Heart right ventricle (tissue), 16 donors: ENCODE measurements around the gene PPP3CA. TPM values are rescaled to one million over a fixed set of nuclear protein-coding genes. Genes with fewer than 3 reads are reported as not detected.

Source experiments
- ATAC-seq, 8 donors: fragments of 200-7000 bp; cut with Tn5 transposase; one replicate each; pipeline ENCODE4 v1.9.1; 2020; ENCODE audit warnings: mild to moderate bottlenecking in 8 of 8, moderate library complexity in 8 of 8, moderate number of reproducible peaks in 1 of 8
- DNase-seq, 2 donors: peaks; one replicate each; pipeline ENCODE4 v3.0.0-alpha.2; 2020
- H3K27ac ChIP-seq, 10 donors: fragments of 200-600 bp; sonication (generic) in 2 of 10; one replicate each; pipeline versions ENCODE4 v1.5.0 to v1.8.0; 2020 to 2022; ENCODE audit warnings: mild to moderate bottlenecking in 3 of 10
- H3K27me3 ChIP-seq, 7 donors: fragments of 200-600 bp; one replicate each; pipeline ENCODE4 v1.8.0; 2021 to 2022; ENCODE audit warnings: mild to moderate bottlenecking in 2 of 7
- H3K36me3 ChIP-seq, 9 donors: fragments of 200-600 bp; sonication (generic) in 1 of 9; one replicate each; pipeline versions ENCODE4 v1.5.0 to v1.8.0; 2020 to 2022; ENCODE audit warnings: mild to moderate bottlenecking in 2 of 9
- H3K4me1 ChIP-seq, 9 donors: fragments of 200-600 bp; sonication (generic) in 1 of 9; one replicate each; pipeline versions ENCODE4 v1.5.0 to v1.8.0; 2020 to 2022; ENCODE audit warnings: mild to moderate bottlenecking in 4 of 9
- H3K4me3 ChIP-seq, 10 donors: fragments of 200-600 bp; sonication (generic) in 2 of 10; one replicate each; pipeline versions ENCODE4 v1.5.0 to v1.8.0; 2020 to 2022; ENCODE audit warnings: mild to moderate bottlenecking in 7 of 10, moderate library complexity in 2 of 10
- H3K9me3 ChIP-seq, 11 donors: fragments of 200-600 bp in 10 of 11; sonication (generic) in 2 of 11; one replicate each; pipeline versions ENCODE4 v1.5.0 to v1.8.0; 2013 to 2022; ENCODE audit warnings: mild to moderate bottlenecking in 2 of 11, control low read depth in 1 of 11, moderate library complexity in 1 of 11
- WGBS, 2 donors: extraction: QIAGEN DNeasy Blood & Tissue Kit; methylation state at CpG; one replicate each; pipeline ENCODE4 v1.1.7; 2013; ENCODE audit warnings: inconsistent platforms in 1 of 2; 5-methylcytosine and 5-hydroxymethylcytosine counted together
- intact Hi-C, 10 donors: fragments of 100-400 bp; cut with DNase I; formaldehyde crosslinking; loops; one replicate each; pipeline versions ENCODE4 v1.11.1 to v1.14.2; 2022
- polyA plus RNA-seq, 2 donors: library from polyadenylated mRNA; stranded (reverse); fragments of 200-250 nt; gene quantifications; one replicate each; pipeline ENCODE4 v1.2.3, GENCODE V29; 2013
- total RNA-seq, 10 donors: library from RNA; stranded (reverse); fragmentation: NEBNext Ultra II Directional in 3 of 10; extraction: Animal tissue kit (Norgen Biotek cat#: 25700) in 3 of 10; gene quantifications; one replicate each; pipeline versions ENCODE4 v1.2.1 to v1.2.4, GENCODE V29; 2021 to 2023
- TF ChIP-seq, protein P1 (sequence below), 9 donors: fragments of 200-600 bp; sonication (generic) in 2 of 9; IDR thresholded peaks; one replicate each; pipeline versions ENCODE4 v1.5.0 to v1.8.0; 2021 to 2022; ENCODE audit warnings: antibody characterized with exemption in 9 of 9, mild to moderate bottlenecking in 5 of 9, moderate library complexity in 1 of 9
- donor health status: Arrhythmogenic right ventricular cardiomyopathy.
- donor health status: ischemic (EF 13 %, LVEDD 7.1; RV severe dilation, severe dysfunction).
- donor health status: healthy with polysubstance abuse.
- donor health status: DM: no; HTN: yes; CAD: no.
- donor health status: DM: no; HTN: no; CAD: no.
- donor health status: ischemic (EF 25% LVEDD 6.9; RV normal size, moderate dysfunction).
- donor health status: ischemic (EF 25% LVEDD 5.7; RV mildly dilated, moderate dysfunction).
- donor health status: healthy.
- donor health status: DM: yes; HTN: yes; CAD: no.
- donor health status: Ischemic cardiomyopathy.
- donor health status: ischemic (EF 35%, LVEDD 5.7; RV mildly dilated, moderate dysfunction).
- donor health status: nonischemic (EF 11% LVEDD 7.7; RV severe dilation, severe dysfunction).
- donor health status: DM: yes; HTN: yes; CAD: no.
- donor health status: PGD.
- donor health status: ischemic (EF 29% LVEDD 5.4; RV normal size, mild dysfunction).
- donor health status: nonischemic (EF 23%, LVEDD 6.1; RV moderate dilation, normal function).

Gene PPP3CA
- total and polyA plus RNA-seq, 12 donors: 8.1 to 30.8 (median 19.1) TPM

DNA sequence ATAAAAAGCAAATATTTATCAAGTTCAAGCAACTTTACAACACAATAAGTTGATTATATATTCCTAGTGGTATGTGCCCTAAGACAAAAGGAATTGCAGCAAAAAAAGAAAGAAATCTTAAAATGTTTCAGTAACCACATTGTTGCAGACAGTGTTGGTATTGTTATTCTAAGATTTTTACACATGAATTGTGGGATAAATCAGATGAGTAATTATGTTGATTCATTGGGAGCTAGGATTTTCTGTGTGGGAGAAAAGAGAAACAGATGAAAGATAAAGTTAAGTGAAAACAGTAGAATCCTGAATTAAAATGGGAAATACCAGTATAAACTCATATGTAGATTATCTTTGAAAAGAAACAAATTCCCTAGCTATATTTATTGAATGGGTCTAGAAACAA lies 362.4 kb downstream of the PPP3CA start:
- intact Hi-C loops: no loop called here
- ATAC-seq (no peak), DNase-seq (no peak)
- TF ChIP-seq, protein P1, sequence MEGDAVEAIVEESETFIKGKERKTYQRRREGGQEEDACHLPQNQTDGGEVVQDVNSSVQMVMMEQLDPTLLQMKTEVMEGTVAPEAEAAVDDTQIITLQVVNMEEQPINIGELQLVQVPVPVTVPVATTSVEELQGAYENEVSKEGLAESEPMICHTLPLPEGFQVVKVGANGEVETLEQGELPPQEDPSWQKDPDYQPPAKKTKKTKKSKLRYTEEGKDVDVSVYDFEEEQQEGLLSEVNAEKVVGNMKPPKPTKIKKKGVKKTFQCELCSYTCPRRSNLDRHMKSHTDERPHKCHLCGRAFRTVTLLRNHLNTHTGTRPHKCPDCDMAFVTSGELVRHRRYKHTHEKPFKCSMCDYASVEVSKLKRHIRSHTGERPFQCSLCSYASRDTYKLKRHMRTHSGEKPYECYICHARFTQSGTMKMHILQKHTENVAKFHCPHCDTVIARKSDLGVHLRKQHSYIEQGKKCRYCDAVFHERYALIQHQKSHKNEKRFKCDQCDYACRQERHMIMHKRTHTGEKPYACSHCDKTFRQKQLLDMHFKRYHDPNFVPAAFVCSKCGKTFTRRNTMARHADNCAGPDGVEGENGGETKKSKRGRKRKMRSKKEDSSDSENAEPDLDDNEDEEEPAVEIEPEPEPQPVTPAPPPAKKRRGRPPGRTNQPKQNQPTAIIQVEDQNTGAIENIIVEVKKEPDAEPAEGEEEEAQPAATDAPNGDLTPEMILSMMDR (IDR thresholded peaks at IDR 0.05): no peak
- H3K27me3 ChIP-seq: no peaks in the 10 kb centered on the region
- H3K4me1 ChIP-seq: peaks cover 0 to 33% (median 0%) of the 10 kb centered on the region in 9 donors
- H3K4me3 ChIP-seq: no peak overlapping the region
- H3K36me3 ChIP-seq: no peaks in the 10 kb centered on the region
- peak overlapping the region in 1 of 10 donors; percentile 24 for H3K27ac ChIP-seq
- peaks cover 0 to 3% (median 0%) of the 10 kb centered on the region in 11 donors for H3K9me3 ChIP-seq

DNA sequence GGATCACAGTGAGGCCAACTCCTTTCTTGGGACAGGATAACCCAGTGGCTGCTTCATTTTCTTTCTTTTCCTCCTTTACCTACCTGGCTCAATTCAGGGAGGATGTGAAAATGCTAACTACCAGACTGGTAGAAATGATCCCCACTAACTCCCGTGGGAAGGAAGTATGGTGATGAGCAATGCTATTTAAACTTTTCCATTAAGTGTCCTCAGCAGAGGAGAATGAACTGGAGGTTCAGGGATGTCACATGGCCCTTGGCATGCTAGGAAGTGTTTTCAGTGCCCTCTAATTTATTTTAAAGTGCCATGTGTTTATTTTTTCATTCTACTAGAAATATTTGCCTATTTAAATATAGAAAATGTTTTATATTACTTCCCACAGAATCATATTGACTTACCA lies 363.9 kb downstream of the PPP3CA start:
- intact Hi-C loops: no loop called here
- ATAC-seq (no peak), DNase-seq (no peak)
- TF ChIP-seq, protein P1 (IDR thresholded peaks at IDR 0.05): no peak
- no peak overlapping the region for H3K4me3 ChIP-seq
- no peak overlapping the region for H3K27ac ChIP-seq
- no peaks in the 10 kb centered on the region for H3K36me3 ChIP-seq
- peaks cover 0 to 30% (median 0%) of the 10 kb centered on the region in 9 donors for H3K4me1 ChIP-seq
- H3K27me3 ChIP-seq: no peaks in the 10 kb centered on the region
- 58 to 62% methylated on average over 1 of the region's 1 CpG for WGBS, 2 donors
- peaks cover 0 to 3% (median 0%) of the 10 kb centered on the region in 11 donors for H3K9me3 ChIP-seq

DNA sequence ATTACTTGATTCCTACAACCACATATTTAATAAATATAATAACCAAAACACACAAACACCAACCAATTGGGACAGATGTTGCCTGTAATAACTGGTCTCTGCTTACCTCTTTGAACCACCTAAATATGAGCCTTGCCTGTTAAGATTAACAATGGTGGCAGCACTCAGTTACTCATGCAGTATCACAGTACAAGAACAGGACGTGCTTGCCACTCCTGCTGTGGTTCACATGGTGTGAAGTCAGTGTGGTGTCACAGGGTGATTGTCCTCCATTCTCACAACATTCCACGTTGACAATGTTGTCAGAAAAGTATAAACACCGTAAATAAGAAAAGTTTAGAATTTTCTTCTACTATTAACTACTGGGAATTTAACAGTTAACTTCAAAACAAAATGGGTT lies 365.0 kb downstream of the PPP3CA start:
- intact Hi-C loops: no loop called here
- WGBS, 2 donors: 63 to 66% methylated on average over 3 of the region's 3 CpGs
- no peak overlapping the region for H3K4me3 ChIP-seq
- TF ChIP-seq, protein P1 (IDR thresholded peaks at IDR 0.05): no peak
- peaks cover 0 to 3% (median 0%) of the 10 kb centered on the region in 11 donors for H3K9me3 ChIP-seq
- H3K4me1 ChIP-seq: peaks cover 0 to 41% (median 7%) of the 10 kb centered on the region in 9 donors
- H3K36me3 ChIP-seq: no peaks in the 10 kb centered on the region
- DNase-seq (no peak), ATAC-seq (peak in 2 of 8 donors; percentile 41 to 79)
- no peaks in the 10 kb centered on the region for H3K27me3 ChIP-seq
- peak overlapping the region in 1 of 10 donors; percentile 71 for H3K27ac ChIP-seq

DNA sequence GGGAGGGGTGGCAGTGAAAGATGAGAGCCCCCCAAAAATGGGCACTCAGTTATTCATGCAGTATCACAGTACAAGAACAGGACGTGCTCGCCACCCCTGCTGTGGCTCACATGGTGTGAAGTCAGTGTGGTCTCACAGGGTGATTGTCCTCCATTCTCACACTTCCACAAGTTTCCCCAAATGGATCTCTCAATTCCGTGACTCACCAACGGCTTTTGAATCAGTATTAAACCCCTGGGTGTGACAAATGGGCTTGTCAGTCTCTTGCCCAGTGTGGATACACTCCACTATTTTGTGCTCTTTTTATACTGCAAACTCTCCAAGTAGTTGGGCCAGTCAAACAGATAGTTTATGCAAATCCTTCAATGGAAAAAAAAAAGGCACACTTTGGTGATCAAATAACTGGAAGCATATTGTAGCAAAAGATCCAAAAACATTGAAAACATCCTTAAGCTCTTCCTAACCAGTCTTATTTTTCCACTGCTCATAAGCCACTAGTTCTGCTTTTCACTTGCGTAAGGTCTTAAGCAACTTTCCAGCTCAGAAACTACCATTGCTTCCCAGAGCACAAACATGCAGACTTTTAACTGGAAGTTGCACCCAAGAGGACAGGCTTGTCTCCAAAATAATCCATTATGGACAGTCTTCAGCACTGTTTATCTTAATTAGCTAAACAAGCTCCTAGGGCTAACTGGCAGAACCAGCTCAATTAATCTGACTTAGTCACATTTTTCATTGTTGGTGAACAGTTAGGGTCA lies 365.7 kb downstream of the PPP3CA start:
- H3K9me3 ChIP-seq: peaks cover 0 to 3% (median 0%) of the 10 kb centered on the region in 11 donors
- ATAC-seq (peak in 6 of 8 donors; percentile 44 to 58 (median 50)), DNase-seq (no peak)
- no peaks in the 10 kb centered on the region for H3K36me3 ChIP-seq
- intact Hi-C loops: no loop called here
- TF ChIP-seq, protein P1 (IDR thresholded peaks at IDR 0.05): no peak
- peak overlapping the region in 2 of 10 donors; percentile 17 to 71 for H3K27ac ChIP-seq
- 72 to 76% methylated on average over 5 of the region's 5 CpGs for WGBS, 2 donors
- H3K27me3 ChIP-seq: no peaks in the 10 kb centered on the region
- H3K4me3 ChIP-seq: no peak overlapping the region
- H3K4me1 ChIP-seq: peaks cover 0 to 43% (median 10%) of the 10 kb centered on the region in 9 donors
